ENCODE results near the gene P4HB. TPM values are rescaled to one million over a fixed set of nuclear protein-coding genes. Genes with fewer than 3 reads are reported as not detected.

P4HB gene
- total RNA-seq, 8 experiments from 2014 or later = 116 to 461 (median 257) TPM

GRCh38 chr17:81888105-81888987 lies 28.0 kb upstream of the P4HB start:
- WGBS, 10 experiments = 92 to 99% (median 94%) methylated on average over 3 to 22 of the region's 44 CpGs; no CpG with 5 or more reads in 4 of the 10 experiments
- in situ Hi-C loops (cut with MboI; ENCODE audit: low pct_unique_long_range_greater_than_20kb in 2 of 9, low sequenced_read_pairs in 9 of 9, unreplicated experiment in 9 of 9) = no loop called here
- Histone ChIP-seq H3K27ac (no peak overlapping the region), H3K4me3 (no peak overlapping the region), H3K4me1 (replicated peaks in 1 of 2) (peaks cover 11 to 14% of the 10 kb centered on the region in 2 donors)
- ATAC-seq (replicated peaks in 6 of 8) = no peak

DNA sequence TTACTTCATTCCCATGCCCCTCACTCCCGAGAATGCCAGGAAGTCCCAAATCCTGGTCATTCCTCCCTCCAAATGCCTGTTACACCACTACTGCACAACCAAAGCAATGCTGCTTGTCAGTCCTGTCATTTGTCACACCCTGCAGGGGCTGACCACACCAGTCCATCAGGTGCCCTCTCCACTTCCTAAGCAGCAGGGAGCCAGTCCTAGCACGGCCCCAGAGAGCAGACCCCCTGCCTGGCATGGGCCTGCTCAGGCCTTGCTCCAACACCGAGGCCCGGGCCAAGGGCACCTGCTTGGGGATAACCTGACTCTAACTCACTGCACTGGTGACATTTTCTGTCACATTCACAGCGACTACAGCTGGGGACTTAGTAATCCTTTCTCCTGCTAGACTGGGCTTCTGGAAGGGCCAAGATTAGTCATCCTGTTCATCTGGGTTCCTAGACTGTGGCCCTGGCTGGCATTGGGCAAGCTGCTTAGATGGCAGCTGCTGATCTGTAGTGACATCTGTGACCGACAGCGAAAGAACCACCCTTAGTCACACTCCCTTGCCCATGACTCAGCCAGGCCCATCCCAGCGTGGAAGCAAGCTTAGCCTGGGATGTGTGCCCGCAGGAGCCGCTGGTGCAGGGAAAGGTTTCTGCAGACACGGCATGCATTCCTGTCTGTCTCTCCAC lies 25.7 kb upstream of the P4HB start:
- Histone ChIP-seq H3K4me1 (replicated peaks in 1 of 2) (peaks cover 5 to 10% of the 10 kb centered on the region in 2 donors), H3K27ac (no peak overlapping the region), H3K4me3 (no peak overlapping the region)
- 26 to 100% (median 90%) methylated on average over 1 to 9 of the region's 11 CpGs; no CpG with 5 or more reads in 3 of the 10 experiments for WGBS, 10 experiments
- in situ Hi-C loops (cut with MboI; ENCODE audit: low pct_unique_long_range_greater_than_20kb in 2 of 9, low sequenced_read_pairs in 9 of 9, unreplicated experiment in 9 of 9) = no loop called here
- ATAC-seq (replicated peaks in 6 of 8) = peak in 5 of 8 experiments; percentile 5 to 42 (median 15)

DNA sequence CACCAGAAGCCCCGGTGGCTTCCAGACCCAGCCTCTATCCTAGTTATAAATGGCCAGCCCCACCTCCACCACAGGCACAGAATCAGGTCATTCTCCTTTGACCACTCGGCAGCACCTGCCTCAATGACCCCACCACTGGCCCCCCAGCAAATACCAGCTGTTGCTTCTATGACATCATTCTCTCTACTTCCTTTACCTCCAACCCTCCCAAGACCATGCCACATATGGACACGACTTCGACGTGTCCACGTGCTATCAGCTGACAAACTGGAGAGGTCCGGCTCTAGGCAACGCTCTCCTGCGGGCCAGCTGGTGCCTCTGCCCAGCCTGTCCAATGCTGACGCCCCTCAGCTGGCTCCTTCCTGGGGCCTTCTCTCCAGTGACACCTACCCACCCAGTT lies 25.1 kb upstream of the P4HB start:
- in situ Hi-C loops (cut with MboI; ENCODE audit: low pct_unique_long_range_greater_than_20kb in 2 of 9, low sequenced_read_pairs in 9 of 9, unreplicated experiment in 9 of 9) = no loop called here

DNA sequence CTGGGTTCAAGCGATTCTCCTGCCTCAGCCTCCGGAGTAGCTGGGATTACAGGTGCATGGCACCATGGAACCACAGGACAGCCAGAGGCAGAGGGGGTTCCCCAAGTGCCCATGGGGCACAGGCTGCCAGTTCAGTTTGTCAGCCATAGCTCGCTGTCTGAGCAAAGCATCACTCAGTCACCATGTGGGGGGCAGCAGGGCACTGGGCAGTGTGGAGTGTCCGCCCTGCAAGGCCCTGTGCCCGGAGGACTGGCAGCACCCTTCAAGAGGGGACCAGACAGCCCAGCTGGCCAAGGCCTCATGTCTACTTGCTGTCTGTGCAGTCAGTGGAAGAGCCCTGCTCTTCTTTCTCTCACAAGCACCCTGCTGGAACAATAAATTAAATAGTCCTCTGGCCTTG lies 24.6 kb upstream of the P4HB start:
- WGBS, 10 experiments = 80 to 100% (median 85%) methylated on average over 1 to 3 of the region's 5 CpGs; no CpG with 5 or more reads in 6 of the 10 experiments
- Histone ChIP-seq H3K4me1 (replicated peaks in 1 of 2) (peaks cover 0 to 3% of the 10 kb centered on the region in 2 donors), H3K27ac (no peak overlapping the region), H3K4me3 (no peak overlapping the region)
- in situ Hi-C loops (cut with MboI; ENCODE audit: low pct_unique_long_range_greater_than_20kb in 2 of 9, low sequenced_read_pairs in 9 of 9, unreplicated experiment in 9 of 9) = no loop called here
- peak in 5 of 8 experiments; percentile 8 to 24 (median 13) for ATAC-seq (replicated peaks in 6 of 8)

More for the DNA sequence above, 25.1 kb upstream of the P4HB start:
- 80 to 100% (median 98%) methylated on average over 1 to 5 of the region's 10 CpGs; no CpG with 5 or more reads in 4 of the 10 experiments for WGBS, 10 experiments
- peak in 5 of 8 experiments; percentile 3 to 42 (median 18) for ATAC-seq (replicated peaks in 6 of 8)
- Histone ChIP-seq H3K4me1 (replicated peaks in 1 of 2) (peaks cover 5 to 8% of the 10 kb centered on the region in 2 donors), H3K4me3 (no peak overlapping the region), H3K27ac (no peak overlapping the region)

GRCh38 chr17:81884520-81884919 lies 24.2 kb upstream of the P4HB start:
- no peak overlapping the region for H3K4me3 ChIP-seq
- in situ Hi-C loops (cut with MboI; ENCODE audit: low pct_unique_long_range_greater_than_20kb in 2 of 9, low sequenced_read_pairs in 9 of 9, unreplicated experiment in 9 of 9) = no loop called here
- H3K4me1 ChIP-seq (replicated peaks in 1 of 2) = no peaks in the 10 kb centered on the region
- H3K27ac ChIP-seq = no peak overlapping the region
- peak in 6 of 8 experiments; percentile 9 to 40 (median 23) for ATAC-seq (replicated peaks in 6 of 8)
- WGBS, 10 experiments = 72 to 100% (median 82%) methylated on average over 1 to 4 of the region's 11 CpGs; no CpG with 5 or more reads in 2 of the 10 experiments

- 82 to 100% (median 93%) methylated on average over 1 to 4 of the region's 5 CpGs for WGBS, 10 experiments
- no peak for ATAC-seq (replicated peaks in 6 of 8)
- no peaks in the 10 kb centered on the region for H3K4me1 ChIP-seq (replicated peaks in 1 of 2)
- in situ Hi-C loops (cut with MboI; ENCODE audit: low pct_unique_long_range_greater_than_20kb in 2 of 9, low sequenced_read_pairs in 9 of 9, unreplicated experiment in 9 of 9) = no loop called here
- no peak overlapping the region for H3K27ac ChIP-seq
- H3K4me3 ChIP-seq = no peak overlapping the region
These were observed 18.8 kb upstream of the P4HB start for GRCh38 chr17:81879121-81879520.

- no peak overlapping the region for H3K27ac ChIP-seq
- ATAC-seq (replicated peaks in 6 of 8) = no peak
- H3K4me1 ChIP-seq (replicated peaks in 1 of 2) = no peaks in the 10 kb centered on the region
- WGBS, 10 experiments = 79 to 100% (median 95%) methylated on average over 2 to 3 of the region's 3 CpGs
- H3K4me3 ChIP-seq = no peak overlapping the region
- in situ Hi-C loops (cut with MboI; ENCODE audit: low pct_unique_long_range_greater_than_20kb in 2 of 9, low sequenced_read_pairs in 9 of 9, unreplicated experiment in 9 of 9) = no loop called here
These were observed 18.0 kb upstream of the P4HB start for GRCh38 chr17:81878294-81878693.

- Histone ChIP-seq H3K4me1 (replicated peaks in 1 of 2) (peaks cover 2 to 4% of the 10 kb centered on the region in 2 donors), H3K27ac (no peak overlapping the region), H3K4me3 (no peak overlapping the region)
- in situ Hi-C loops (cut with MboI; ENCODE audit: low pct_unique_long_range_greater_than_20kb in 2 of 9, low sequenced_read_pairs in 9 of 9, unreplicated experiment in 9 of 9) = no loop called here
- no peak for ATAC-seq (replicated peaks in 6 of 8)
- whole genome bisulfite sequencing, 10 experiments = 80 to 95% (median 95%) methylated on average over 1 to 3 of the region's 5 CpGs; no CpG with 5 or more reads in 7 of the 10 experiments
These were observed 17.2 kb upstream of the P4HB start for GRCh38 chr17:81877569-81877968.

DNA sequence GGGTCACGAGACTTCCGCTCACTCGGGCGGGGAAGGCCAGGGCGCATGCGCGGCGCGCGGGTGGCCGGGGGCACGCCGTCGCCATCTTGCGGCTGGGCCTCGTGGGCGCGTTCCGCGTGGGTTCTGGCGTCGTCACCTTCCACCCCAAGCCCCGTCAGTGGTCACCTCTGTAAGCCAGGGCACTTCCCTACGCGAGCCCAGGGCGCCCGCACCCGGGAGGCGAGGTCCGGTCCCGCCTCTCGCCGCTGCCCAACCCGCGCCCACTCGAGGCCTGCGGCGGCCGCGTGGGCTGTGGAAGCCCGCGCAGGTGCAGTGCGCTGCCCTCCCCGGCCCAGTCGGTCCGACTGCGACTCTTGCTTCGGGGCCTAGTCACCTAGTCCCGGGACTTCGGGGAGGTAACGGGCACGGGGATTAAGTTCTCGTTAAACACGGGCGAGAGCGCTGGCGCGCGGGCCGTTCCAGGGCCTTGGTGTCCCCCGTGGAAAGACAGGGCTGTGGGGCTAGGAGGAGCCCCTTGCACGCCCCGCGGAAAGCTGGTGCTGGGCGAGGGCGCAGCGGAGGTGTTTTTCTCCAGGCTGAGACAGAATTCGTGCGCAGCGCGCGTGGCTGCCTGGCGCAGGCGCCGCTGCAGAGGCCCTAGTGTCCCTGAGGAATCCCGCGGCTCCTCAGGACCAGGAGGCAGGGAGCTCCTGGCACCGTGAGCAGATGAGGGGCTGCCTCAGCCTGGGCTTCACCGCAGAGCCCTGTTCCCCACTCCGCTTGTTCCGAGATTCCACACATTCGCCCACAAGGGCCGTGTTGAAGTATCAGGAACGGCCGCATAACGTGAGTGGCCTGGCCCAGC lies 11.3 kb upstream of the P4HB start:
- H3K4me1 ChIP-seq (replicated peaks in 1 of 2) = peaks cover 37 to 39% of the 10 kb centered on the region in 2 donors
- in situ Hi-C loops (cut with MboI; ENCODE audit: low pct_unique_long_range_greater_than_20kb in 2 of 9, low sequenced_read_pairs in 9 of 9, unreplicated experiment in 9 of 9) = no loop called here
- H3K4me3 ChIP-seq = peak overlapping the region; percentile 62 to 92 (median 84)
- peak overlapping the region; percentile 98 to 99 for H3K27ac ChIP-seq
- 0 to 12% (median 0%) methylated on average over 1 to 23 of the region's 86 CpGs; no CpG with 5 or more reads in 6 of the 10 experiments for WGBS, 10 experiments
- peak; percentile 4 to 52 (median 36) for ATAC-seq (replicated peaks in 6 of 8)

DNA sequence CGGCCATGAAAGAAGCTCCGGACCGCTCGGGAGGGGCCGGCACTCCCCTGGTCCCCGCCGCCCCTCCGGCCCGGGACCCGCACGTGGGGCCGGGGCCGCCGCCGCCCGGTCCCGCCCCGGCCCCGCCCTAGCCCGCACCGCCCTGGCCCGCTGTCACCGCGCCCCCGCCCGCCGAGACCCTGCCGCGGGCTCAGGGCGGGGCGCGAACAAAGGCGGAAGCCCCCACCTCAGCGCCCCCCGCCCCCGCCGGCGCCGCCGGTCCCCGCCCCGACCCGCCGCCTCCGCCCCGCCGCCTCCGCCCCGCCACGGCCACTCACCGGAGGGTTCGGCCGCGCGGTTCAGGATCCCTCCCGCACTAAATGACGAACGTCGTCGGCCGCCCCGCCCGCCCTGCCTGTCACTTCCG lies 10.6 kb upstream of the P4HB start, which contains the start of gene ARHGDIA:
Gene ARHGDIA (minus strand): TSS at position 357 of the 406 bp plus-strand sequence. CDS start 1,407 bp downstream, outside the sequence.
- ATAC-seq (replicated peaks in 6 of 8) = peak; percentile 22 to 64 (median 48)
- H3K4me1 ChIP-seq (replicated peaks in 1 of 2) = peaks cover 37 to 41% of the 10 kb centered on the region in 2 donors
- WGBS, 10 experiments = no CpG with 5 or more reads among the region's 64 CpGs
- H3K4me3 ChIP-seq = peak within 1 kb of the TSS; percentile 62 to 92 (median 84)
- peak within 1 kb of the TSS; percentile 98 to 99 for H3K27ac ChIP-seq
- in situ Hi-C loops (cut with MboI; ENCODE audit: low pct_unique_long_range_greater_than_20kb in 2 of 9, low sequenced_read_pairs in 9 of 9, unreplicated experiment in 9 of 9) = no loop called here

DNA sequence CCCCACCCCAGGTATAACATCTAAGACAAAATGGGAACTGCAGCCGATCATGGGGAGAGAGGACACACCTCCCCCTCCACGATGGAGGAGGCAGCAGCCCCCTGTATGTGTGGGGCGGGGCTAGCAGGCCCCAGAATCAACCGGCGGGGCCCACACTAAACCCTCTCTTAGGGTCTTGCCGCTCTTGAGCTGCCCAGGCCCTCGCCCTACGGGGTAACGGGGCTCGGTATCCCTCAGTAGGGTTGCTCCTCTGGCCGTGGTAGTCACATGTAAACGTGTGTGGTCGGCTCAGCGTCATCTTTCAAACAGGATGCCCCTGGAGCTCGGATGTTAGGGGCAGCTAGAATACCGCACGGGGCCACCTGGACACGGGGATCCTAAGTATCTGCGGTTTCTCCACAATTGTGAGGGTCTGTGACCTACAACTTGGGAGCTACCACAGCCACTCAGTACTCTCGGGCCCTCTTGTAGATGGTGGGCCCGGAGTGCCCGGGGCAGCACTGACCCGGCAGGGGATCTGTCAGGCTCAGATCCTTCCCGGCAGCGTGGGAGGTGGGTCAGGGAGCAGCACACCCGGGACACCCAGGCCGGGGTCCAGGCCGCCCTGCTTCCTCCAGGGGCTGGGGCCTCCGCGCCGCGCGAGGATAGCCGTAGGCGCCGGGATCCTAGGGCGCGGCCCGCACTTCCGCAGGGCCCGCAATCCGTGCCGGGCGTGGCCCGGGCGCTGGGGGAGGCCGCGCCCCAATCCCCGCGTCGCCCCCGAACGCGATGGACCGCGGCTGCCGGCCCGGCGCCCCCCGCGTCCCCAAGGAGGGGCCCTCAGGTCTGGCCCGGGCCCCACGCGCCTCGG lies 10.0 kb upstream of the P4HB start:
- in situ Hi-C loops (cut with MboI; ENCODE audit: low pct_unique_long_range_greater_than_20kb in 2 of 9, low sequenced_read_pairs in 9 of 9, unreplicated experiment in 9 of 9) = no loop called here
- Histone ChIP-seq H3K27ac (peak overlapping the region; percentile 98 to 99), H3K4me1 (replicated peaks in 1 of 2) (peaks cover 37 to 41% of the 10 kb centered on the region in 2 donors), H3K4me3 (peak overlapping the region; percentile 62 to 92 (median 84))
- ATAC-seq (replicated peaks in 6 of 8) = peak in 6 of 8 experiments; percentile 0 to 12 (median 4)
- WGBS, 10 experiments = 0 to 5% (median 3%) methylated on average over 2 to 9 of the region's 65 CpGs; no CpG with 5 or more reads in 6 of the 10 experiments
